Esophagus muscularis mucosa (tissue), 4 donors: ENCODE data around the gene HS6ST2.

Experiments used
- CTCF ChIP-seq, 3 experiments: fragments of 200-600 bp in 2 of 3; fragments of 450-650 bp in 1 of 3; sonication (generic) in 2 of 3; IDR thresholded peaks; one replicate each; pipeline ENCODE4 v1.5.1; 2017 to 2019; ENCODE audit warnings: antibody characterized with exemption in 3 of 3, mild to moderate bottlenecking in 2 of 3, moderate library complexity in 1 of 3
- EP300 ChIP-seq: sonication (generic); formaldehyde crosslinking; IDR thresholded peaks from one replicate; pipeline ENCODE4 v1.6.1; 2017; ENCODE audit warnings: antibody characterized with exemption
- POLR2A ChIP-seq: fragments of 450-650 bp; IDR thresholded peaks from one replicate; pipeline ENCODE4 v1.6.1; 2017; ENCODE audit warnings: antibody characterized with exemption, moderate library complexity, mild to moderate bottlenecking, low read depth
- POLR2AphosphoS5 ChIP-seq, 2 donors: sonication (generic); formaldehyde crosslinking; IDR thresholded peaks; one replicate each; pipeline ENCODE4 v1.6.1; 2017; ENCODE audit warnings: antibody characterized with exemption in 2 of 2

- no peak for TF ChIP-seq CTCF (IDR thresholded peaks at IDR 0.05)
- TF ChIP-seq POLR2AphosphoS5 (IDR thresholded peaks at IDR 0.05): no peak
- no peak for TF ChIP-seq POLR2A
- TF ChIP-seq EP300: no peak
Measured at GRCh38 chrX:132775263-132775823, 183.1 kb downstream of the HS6ST2 start.
